Endothelial cell of umbilical vein (primary cell): ENCODE data around the gene INHBE. TPM values are rescaled to one million over a fixed set of nuclear protein-coding genes. Genes with fewer than 3 reads are reported as not detected.

ENCODE experiments used
- BruUV-seq: library from RNA; stranded (reverse); fragments of 400-500 nt; replicated peaks from 2 replicates; lab custom pipeline; 2021; lab: Mats Ljungman, UMichigan
- CTCF ChIA-PET: fragments of 300-600, 350-600 bp; sonication (Branson Sonifier 250); formaldehyde crosslinking; loops from one replicate; lab custom pipeline; 2021; ENCODE audit warnings: antibody characterized with exemption, inconsistent platforms; lab: Charles Lee
- POLR2A ChIA-PET: fragments of 300-600, 350-600 bp; sonication (Branson Sonifier 250); formaldehyde crosslinking; loops from one replicate; lab custom pipeline; 2021; ENCODE audit warnings: antibody characterized with exemption, inconsistent platforms; lab: Charles Lee
- DNase-seq: peaks from one replicate; pipeline ENCODE4 v3.0.0-alpha.2; 2011; ENCODE audit warnings: low read depth, low spot score
- FAIRE-seq: peaks from 2 replicates; lab custom pipeline; 2011; peaks lifted over from hg19 to GRCh38; lab: Jason Lieb, UNC
- H2AFZ ChIP-seq: 2 replicates; pipeline ENCODE4 v1.6.0; 2012; ENCODE audit warnings: low read depth, low read length, control low read depth, inconsistent platforms
- H3K27ac ChIP-seq: 2 replicates; pipeline ENCODE4 v1.5.1; 2011; ENCODE audit warnings: low read depth, mild to moderate bottlenecking, control low read depth, low read length, moderate library complexity; ENCODE audit not compliant: insufficient read depth
- H3K27me3 ChIP-seq, 2 experiments: 2 replicates each; pipeline versions ENCODE4 v1.6.0 to v1.6.1; 2011; ENCODE audit warnings: low read length in 2 of 2, mixed read lengths in 1 of 2; ENCODE audit not compliant: control insufficient read depth in 2 of 2, insufficient read depth in 2 of 2
- H3K36me3 ChIP-seq, 2 experiments: 2 replicates in 1 of 2; 3 replicates in 1 of 2; pipeline ENCODE4 v1.5.1; 2011; ENCODE audit warnings: low read length in 2 of 2, mild to moderate bottlenecking in 1 of 2, moderate library complexity in 1 of 2; ENCODE audit not compliant: control insufficient read depth in 2 of 2, insufficient read depth in 2 of 2; ENCODE audit errors: extremely low read depth in 1 of 2
- H3K4me1 ChIP-seq: 3 replicates; pipeline ENCODE4 v1.5.1; 2011; ENCODE audit warnings: mild to moderate bottlenecking, low read length; ENCODE audit not compliant: control insufficient read depth, insufficient read depth; ENCODE audit errors: extremely low read depth
- H3K4me2 ChIP-seq: 2 replicates; pipeline ENCODE4 v1.6.1; 2011; ENCODE audit warnings: low read length, control low read depth, mixed read lengths; ENCODE audit not compliant: insufficient read depth
- H3K4me3 ChIP-seq, 3 experiments: fragments of 200-600 bp in 1 of 3; sonication (generic), shearing (Covaris generic) in 1 of 3; replicated peaks in 1 of 3; 2 replicates each; pipeline ENCODE4 v1.5.1; 2011 to 2016; ENCODE audit warnings: control low read depth in 3 of 3, low read length in 3 of 3, mild to moderate bottlenecking in 2 of 3, inconsistent platforms in 1 of 3, low read depth in 1 of 3, moderate library complexity in 1 of 3; ENCODE audit not compliant: insufficient read depth in 1 of 3
- H3K79me2 ChIP-seq: 2 replicates; pipeline ENCODE4 v1.6.0; 2012; ENCODE audit warnings: low read length, inconsistent platforms; ENCODE audit not compliant: control insufficient read depth, insufficient read depth
- H3K9ac ChIP-seq: replicated peaks from 2 replicates; pipeline ENCODE3; 2011; ENCODE audit warnings: low read length, control low read depth; ENCODE audit not compliant: insufficient read depth; ENCODE audit errors: extremely low read depth
- H3K9me1 ChIP-seq: replicated peaks from 3 replicates; pipeline ENCODE4 v1.6.0; 2011; ENCODE audit warnings: mild to moderate bottlenecking, low read length; ENCODE audit not compliant: control insufficient read depth, insufficient read depth; ENCODE audit errors: extremely low read depth
- H3K9me3 ChIP-seq: replicated peaks from 2 replicates; pipeline ENCODE4 v1.5.1; 2012; ENCODE audit warnings: low read length, inconsistent platforms; ENCODE audit not compliant: control insufficient read depth, insufficient read depth
- H4K20me1 ChIP-seq: replicated peaks from 2 replicates; pipeline ENCODE3; 2011; ENCODE audit warnings: mild to moderate bottlenecking, low read length; ENCODE audit not compliant: control insufficient read depth, insufficient read depth; ENCODE audit errors: extremely low read depth
- EZH2 ChIP-seq: IDR thresholded peaks from 2 replicates; pipeline ENCODE4 v1.6.1; 2012; ENCODE audit warnings: borderline replicate concordance, low read depth, mild to moderate bottlenecking, moderate library complexity, low read length, inconsistent platforms; ENCODE audit not compliant: severe bottlenecking
- FOS ChIP-seq: IDR thresholded peaks from 2 replicates; pipeline ENCODE4 v1.6.1; 2011; ENCODE audit warnings: mild to moderate bottlenecking, low read length, moderate library complexity, borderline replicate concordance; ENCODE audit not compliant: insufficient read depth
- GATA2 ChIP-seq: IDR thresholded peaks from 2 replicates; pipeline ENCODE4 v1.7.0; 2011; ENCODE audit warnings: low read depth, mild to moderate bottlenecking, moderate library complexity, mixed read lengths, low read length; ENCODE audit not compliant: insufficient read length, insufficient read depth
- JUN ChIP-seq: IDR thresholded peaks from 2 replicates; pipeline ENCODE4 v1.6.1; 2011; ENCODE audit warnings: borderline replicate concordance, low read depth; ENCODE audit not compliant: insufficient read length, insufficient read depth
- MYC ChIP-seq: IDR thresholded peaks from one replicate; pipeline ENCODE4 v1.6.1; 2011; ENCODE audit warnings: mild to moderate bottlenecking, low read depth, low read length
- POLR2A ChIP-seq: IDR thresholded peaks from 2 replicates; pipeline ENCODE4 v1.6.1; 2012; ENCODE audit warnings: low read depth, mild to moderate bottlenecking, control low read depth, low read length
- dilution Hi-C: fragments of 300-500 bp; cut with MboI; formaldehyde crosslinking; loops from one replicate; pipeline ENCODE4 v1.15.0; 2019; ENCODE audit warnings: low sequenced_read_pairs; ENCODE audit not compliant: extremely low pct_ligation_motif_present
- intact Hi-C: fragments of 100-400 bp; cut with micrococcal nuclease; formaldehyde crosslinking; loops from one replicate; pipeline ENCODE4 v1.10.0; 2022
- polyA plus RNA-seq, 4 experiments: library from polyadenylated mRNA; depleted of rRNA in 3 of 4; stranded (reverse) in 3 of 4; unstranded in 1 of 4; fragments of >200 nt; gene quantifications; 2 replicates each; pipeline versions ENCODE4 v1.2.1 to v1.2.3, GENCODE V29; 2011 to 2012; ENCODE audit warnings: missing spikeins in 1 of 4
- total RNA-seq: library from RNA; stranded (reverse); gene quantifications from 2 replicates; pipeline ENCODE4 v1.2.3, GENCODE V29; 2021
- TF ChIP-seq, protein P1 (sequence below): IDR thresholded peaks from 2 replicates; pipeline ENCODE4 v1.6.1; 2011; ENCODE audit not compliant: insufficient read depth, insufficient read length

Gene INHBE
- total and polyA plus RNA-seq, 2 donors (not counting 3 experiments of a cell fraction or from before 2014, with no cell fraction given), result not detected

DNA sequence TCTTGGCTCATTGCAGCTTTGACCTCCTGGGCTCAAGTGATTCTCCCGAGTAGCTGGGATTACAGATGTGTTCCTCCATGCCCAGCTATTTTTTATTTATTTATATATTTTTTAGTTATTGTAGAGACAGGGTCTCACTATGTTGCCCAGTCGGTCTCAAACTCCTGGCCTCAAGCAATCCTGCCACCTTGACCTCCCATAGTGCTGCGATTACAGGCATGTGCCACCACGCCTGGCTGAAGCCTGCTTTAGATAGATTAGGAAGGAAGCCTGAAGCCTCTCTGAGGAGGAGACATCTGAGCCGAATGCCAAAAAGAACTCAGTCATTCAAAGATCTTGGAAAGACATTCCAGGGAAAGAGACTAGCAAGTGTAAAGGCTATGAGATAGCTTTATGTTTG lies 10.4 kb upstream of the INHBE start:
- peaks cover 0 to under 1% of the 10 kb centered on the region in 2 experiments for H3K27me3 ChIP-seq
- no peaks in the 10 kb centered on the region for H3K79me2 ChIP-seq
- no peak overlapping the region for H2AFZ ChIP-seq
- ChIA-PET POLR2A (no interaction called here), CTCF (interaction anchor here (0.7 to 2.7 kb wide), 7 partner anchors 8 to 195 kb away, joined by 3 to 8 read pairs (median 3); partner anchors contain the start of gene INHBE)
- FAIRE-seq, result no peak
- H3K4me3 ChIP-seq, result no peak overlapping the region
- H3K27ac ChIP-seq, result no peak overlapping the region
- intact Hi-C loops (no loop called here), dilution Hi-C loops (no loop called here)
- no peaks in the 10 kb centered on the region for H3K36me3 ChIP-seq
- no peak overlapping the region for H3K9ac ChIP-seq
- H3K4me2 ChIP-seq, result no peak overlapping the region
- DNase-seq, result no peak
- H3K4me1 ChIP-seq, result no peaks in the 10 kb centered on the region
- no peaks in the 10 kb centered on the region for H4K20me1 ChIP-seq
- no TSS peak for BruUV-seq
- H3K9me1 ChIP-seq, result no peaks in the 10 kb centered on the region
- H3K9me3 ChIP-seq, result no peaks in the 10 kb centered on the region
- TF ChIP-seq, protein P1, sequence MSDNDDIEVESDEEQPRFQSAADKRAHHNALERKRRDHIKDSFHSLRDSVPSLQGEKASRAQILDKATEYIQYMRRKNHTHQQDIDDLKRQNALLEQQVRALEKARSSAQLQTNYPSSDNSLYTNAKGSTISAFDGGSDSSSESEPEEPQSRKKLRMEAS, result no peak
- no peak for TF ChIP-seq MYC
- TF ChIP-seq GATA2, result no peak

DNA sequence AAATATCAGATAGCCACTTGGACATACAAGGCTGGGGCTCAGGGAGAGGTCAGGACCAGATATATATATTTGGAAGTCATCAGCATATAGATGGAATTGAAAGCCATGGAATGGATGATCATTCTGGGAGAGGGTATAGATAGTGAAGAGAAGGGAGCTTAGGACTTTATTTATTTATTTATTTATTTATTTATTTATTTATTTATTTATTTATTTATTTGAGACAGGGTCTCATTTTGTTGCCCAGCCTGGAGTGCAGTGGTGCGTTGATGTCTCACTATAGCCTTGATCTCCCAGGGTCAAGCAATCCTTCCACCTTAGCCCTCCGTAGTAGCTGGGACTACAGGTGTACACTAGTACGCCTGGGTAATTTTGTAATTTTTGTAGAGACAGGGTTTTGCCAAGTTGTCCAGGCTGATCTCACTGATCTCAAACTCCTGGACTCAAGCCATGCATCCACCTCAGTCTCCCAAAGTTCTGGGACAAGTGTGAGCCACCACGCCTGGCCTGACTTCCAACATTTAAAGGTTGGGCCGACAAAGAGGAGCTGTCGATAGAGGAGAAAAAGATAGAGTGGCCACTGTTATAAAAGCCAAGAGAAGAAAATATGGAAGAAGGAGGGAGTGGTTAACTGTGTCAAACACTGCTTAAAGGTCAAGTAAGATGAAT lies 8.7 kb upstream of the INHBE start:
- Histone ChIP-seq H3K36me3 (no peaks in the 10 kb centered on the region), H3K79me2 (no peaks in the 10 kb centered on the region), H3K27ac (no peak overlapping the region), H3K4me1 (no peaks in the 10 kb centered on the region), H3K9me1 (no peaks in the 10 kb centered on the region), H3K9ac (no peak overlapping the region), H2AFZ (no peak overlapping the region), H3K4me2 (no peak overlapping the region), H3K27me3 (no peaks in the 10 kb centered on the region), H3K9me3 (no peaks in the 10 kb centered on the region), H3K4me3 (no peak overlapping the region), H4K20me1 (no peaks in the 10 kb centered on the region)
- intact Hi-C loops, result no loop called here
- no TSS peak for BruUV-seq
- FAIRE-seq (peak; percentile 38), DNase-seq (no peak)
- TF ChIP-seq JUN (no peak), FOS (no peak), EZH2 (no peak), POLR2A (no peak)
- TF ChIP-seq, protein P1, result no peak
- dilution Hi-C loops, result no loop called here
- POLR2A ChIA-PET, result no interaction called here
- CTCF ChIA-PET, result interaction anchor here (1.6 kb wide), 1 partner anchor 13 kb away, joined by 4 read pairs; the partner anchor contains the start of gene GLI1
